Measurements from ENCODE around the gene GPHA2.

GRCh38 chr11:64915376-64915887 is 20.3 kb downstream of the GPHA2 start:
- TF ChIP-seq CTCF (IDR thresholded peaks at IDR 0.05) (no peak), POLR2A (IDR thresholded peaks at IDR 0.05) (no peak), POLR2AphosphoS5 (IDR thresholded peaks at IDR 0.05) (no peak)

Measured in stomach (tissue), 4 donors.